Thyroid gland (tissue), 4 donors: ENCODE results near the gene TANC1.

Experiments used
- POLR2A ChIP-seq, 2 donors: fragments of 450-650 bp; IDR thresholded peaks; one replicate each; pipeline ENCODE4 v1.6.1; 2017; ENCODE audit warnings: antibody characterized with exemption in 2 of 2, mild to moderate bottlenecking in 2 of 2, moderate library complexity in 1 of 2
- TF ChIP-seq, protein P1 (sequence below), 6 experiments: fragments of 200-600 bp in 3 of 6; fragments of 450-650 bp in 3 of 6; sonication (generic) in 3 of 6; IDR thresholded peaks; one replicate each; pipeline ENCODE4 v1.5.1; 2016 to 2019; ENCODE audit warnings: antibody characterized with exemption in 6 of 6, mild to moderate bottlenecking in 2 of 6, inconsistent platforms in 1 of 6, moderate library complexity in 1 of 6

DNA sequence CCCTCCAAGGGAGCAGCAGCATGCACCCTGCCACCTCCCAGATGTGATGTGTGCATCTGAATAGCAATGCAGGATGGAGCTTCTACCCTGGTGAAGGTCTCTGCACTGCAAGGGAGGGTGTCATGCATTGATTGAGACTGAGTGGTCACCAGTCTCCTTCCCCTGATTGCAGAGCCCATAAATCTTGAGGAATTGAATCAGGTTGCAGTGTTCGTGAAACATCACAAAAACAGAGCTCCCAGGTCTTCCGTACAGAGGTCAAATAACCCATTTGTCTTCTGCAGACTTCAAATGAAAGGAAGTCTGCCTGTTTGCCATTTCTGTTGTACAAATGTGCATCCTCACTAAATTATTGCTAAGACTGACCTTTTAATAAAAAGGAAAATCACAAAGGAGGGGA lies 181.3 kb downstream of the TANC1 start:
- no peak for TF ChIP-seq POLR2A (IDR thresholded peaks at IDR 0.05)
- TF ChIP-seq, protein P1, sequence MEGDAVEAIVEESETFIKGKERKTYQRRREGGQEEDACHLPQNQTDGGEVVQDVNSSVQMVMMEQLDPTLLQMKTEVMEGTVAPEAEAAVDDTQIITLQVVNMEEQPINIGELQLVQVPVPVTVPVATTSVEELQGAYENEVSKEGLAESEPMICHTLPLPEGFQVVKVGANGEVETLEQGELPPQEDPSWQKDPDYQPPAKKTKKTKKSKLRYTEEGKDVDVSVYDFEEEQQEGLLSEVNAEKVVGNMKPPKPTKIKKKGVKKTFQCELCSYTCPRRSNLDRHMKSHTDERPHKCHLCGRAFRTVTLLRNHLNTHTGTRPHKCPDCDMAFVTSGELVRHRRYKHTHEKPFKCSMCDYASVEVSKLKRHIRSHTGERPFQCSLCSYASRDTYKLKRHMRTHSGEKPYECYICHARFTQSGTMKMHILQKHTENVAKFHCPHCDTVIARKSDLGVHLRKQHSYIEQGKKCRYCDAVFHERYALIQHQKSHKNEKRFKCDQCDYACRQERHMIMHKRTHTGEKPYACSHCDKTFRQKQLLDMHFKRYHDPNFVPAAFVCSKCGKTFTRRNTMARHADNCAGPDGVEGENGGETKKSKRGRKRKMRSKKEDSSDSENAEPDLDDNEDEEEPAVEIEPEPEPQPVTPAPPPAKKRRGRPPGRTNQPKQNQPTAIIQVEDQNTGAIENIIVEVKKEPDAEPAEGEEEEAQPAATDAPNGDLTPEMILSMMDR (IDR thresholded peaks at IDR 0.05) = no peak
